Neuronal stem cell (in vitro differentiated cells): Measurements from ENCODE around the gene NXPE2.

ENCODE experiments used
- DNase-seq: peaks from one replicate; pipeline ENCODE4 v3.0.0-alpha.2; 2013; ENCODE audit warnings: low spot score
- H2AFZ ChIP-seq: one replicate; pipeline ENCODE4 v1.6.1; 2013; ENCODE audit warnings: mild to moderate bottlenecking, low read length, inconsistent platforms
- H2AK5ac ChIP-seq: 2 replicates; pipeline ENCODE4 v1.6.1; 2013; ENCODE audit warnings: low read depth, mild to moderate bottlenecking, inconsistent platforms, low read length, moderate library complexity, mixed read lengths
- H2BK120ac ChIP-seq: 2 replicates; pipeline ENCODE4 v1.6.1; 2013; ENCODE audit warnings: low read depth, mild to moderate bottlenecking, inconsistent platforms, low read length, moderate library complexity, mixed read lengths
- H2BK12ac ChIP-seq: one replicate; pipeline ENCODE4 v1.6.1; 2013; ENCODE audit warnings: low read length, inconsistent platforms
- H2BK15ac ChIP-seq: 2 replicates; pipeline ENCODE4 v1.6.1; 2013; ENCODE audit warnings: mild to moderate bottlenecking, low read length, inconsistent platforms, mixed read lengths
- H2BK5ac ChIP-seq: one replicate; pipeline ENCODE4 v1.6.1; 2013; ENCODE audit warnings: inconsistent platforms, mild to moderate bottlenecking, low read length, moderate library complexity
- H3K14ac ChIP-seq: one replicate; pipeline ENCODE4 v1.6.1; 2013; ENCODE audit warnings: low read length, inconsistent platforms
- H3K18ac ChIP-seq: 2 replicates; pipeline ENCODE4 v1.6.1; 2013; ENCODE audit warnings: low read length, inconsistent platforms
- H3K23ac ChIP-seq: 2 replicates; pipeline ENCODE4 v1.6.1; 2013; ENCODE audit warnings: low read depth, mild to moderate bottlenecking, mixed read lengths, low read length, inconsistent platforms; ENCODE audit not compliant: poor library complexity
- H3K27ac ChIP-seq: replicated peaks from 3 replicates; pipeline ENCODE4 v1.5.1; 2013; ENCODE audit warnings: low read length, inconsistent platforms
- H3K27me3 ChIP-seq, 3 experiments: 2 replicates each; pipeline ENCODE4 v1.6.1; 2013; ENCODE audit warnings: low read length in 3 of 3, mild to moderate bottlenecking in 2 of 3, inconsistent platforms in 1 of 3, low read depth in 1 of 3, mixed read lengths in 1 of 3, moderate library complexity in 1 of 3; ENCODE audit not compliant: control insufficient read depth in 3 of 3, insufficient read depth in 3 of 3
- H3K36me3 ChIP-seq, 2 donors: replicated peaks in 1 of 2; 2 replicates each; pipeline ENCODE4 v1.6.1; 2013; ENCODE audit warnings: low read length in 2 of 2; ENCODE audit not compliant: control insufficient read depth in 2 of 2, insufficient read depth in 2 of 2
- H3K4ac ChIP-seq: 2 replicates; pipeline ENCODE4 v1.6.1; 2013; ENCODE audit warnings: inconsistent platforms, mild to moderate bottlenecking, low read length, moderate library complexity
- H3K4me1 ChIP-seq, 2 donors: 1 replicate in 1 of 2; 2 replicates in 1 of 2; pipeline ENCODE4 v1.6.1; 2013; ENCODE audit warnings: low read length in 2 of 2, low read depth in 1 of 2; ENCODE audit not compliant: control insufficient read depth in 2 of 2, insufficient read depth in 1 of 2
- H3K4me2 ChIP-seq: one replicate; pipeline ENCODE4 v1.6.1; 2013; ENCODE audit warnings: mild to moderate bottlenecking, low read length, inconsistent platforms; ENCODE audit not compliant: insufficient read depth, poor library complexity, severe bottlenecking
- H3K4me3 ChIP-seq, 2 donors: 2 replicates each; pipeline ENCODE4 v1.5.1; 2013; ENCODE audit warnings: low read length in 2 of 2, mild to moderate bottlenecking in 2 of 2, inconsistent platforms in 1 of 2, moderate library complexity in 1 of 2
- H3K79me1 ChIP-seq: one replicate; pipeline ENCODE4 v1.6.1; 2013; ENCODE audit warnings: low read depth, mild to moderate bottlenecking, inconsistent platforms, low read length, moderate library complexity
- H3K9ac ChIP-seq: one replicate; pipeline ENCODE4 v1.6.1; 2013; ENCODE audit warnings: mild to moderate bottlenecking, low read depth, low read length, inconsistent platforms; ENCODE audit not compliant: poor library complexity
- H3K9me3 ChIP-seq, 2 donors: replicated peaks in 1 of 2; 2 replicates each; pipeline versions ENCODE3 to v1.6.1; 2013; ENCODE audit warnings: low read length in 2 of 2, mild to moderate bottlenecking in 2 of 2, inconsistent platforms in 1 of 2, low read depth in 1 of 2, mixed read lengths in 1 of 2, moderate library complexity in 1 of 2; ENCODE audit not compliant: control insufficient read depth in 2 of 2, insufficient read depth in 1 of 2
- H4K8ac ChIP-seq: one replicate; pipeline ENCODE4 v1.6.1; 2013; ENCODE audit warnings: low read depth, mild to moderate bottlenecking, inconsistent platforms, low read length, moderate library complexity
- H4K91ac ChIP-seq: one replicate; pipeline ENCODE4 v1.6.1; 2013; ENCODE audit warnings: low read length, low read depth, mild to moderate bottlenecking, inconsistent platforms; ENCODE audit not compliant: poor library complexity
- WGBS, 2 donors: extraction: QIAGEN DNeasy Blood & Tissue Kit; methylation state at CpG; one replicate each; pipeline ENCODE4 v1.1.7; 2013; ENCODE audit warnings: missing lambda C conversion rate in 2 of 2, mixed read lengths in 1 of 2; ENCODE audit not compliant: insufficient read length in 2 of 2, insufficient replicate concordance in 1 of 2; ENCODE audit errors: extremely low coverage in 2 of 2; 5-methylcytosine and 5-hydroxymethylcytosine counted together

The NXPE2 gene

DNA sequence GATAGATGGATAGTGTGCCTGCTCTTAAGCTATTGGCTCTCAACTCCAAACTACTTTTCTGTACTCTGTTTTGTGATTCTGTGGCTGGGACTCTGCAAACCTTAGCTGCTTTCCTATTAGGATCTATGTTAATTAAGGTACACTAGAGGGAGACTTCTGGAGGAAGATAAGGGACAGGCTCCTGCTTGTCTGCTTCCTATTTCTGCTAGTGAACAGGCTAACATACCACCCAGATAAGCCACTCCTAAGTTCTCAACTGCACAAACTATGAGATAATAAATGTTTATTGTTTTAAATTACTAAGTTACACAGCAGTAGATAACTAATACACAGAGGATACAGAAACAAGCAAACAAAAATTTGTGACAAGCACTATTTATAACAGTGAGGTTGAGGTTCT, 10.2 kb upstream of the NXPE2 start:
- Histone ChIP-seq H2BK12ac (no peak overlapping the region), H3K4ac (no peak overlapping the region), H3K9ac (no peak overlapping the region), H3K36me3 (no peaks in the 10 kb centered on the region), H2BK15ac (no peak overlapping the region), H3K4me1 (no peaks in the 10 kb centered on the region), H3K23ac (no peak overlapping the region), H3K14ac (no peak overlapping the region), H2BK120ac (no peak overlapping the region), H2AK5ac (no peak overlapping the region), H2BK5ac (no peak overlapping the region), H3K4me3 (no peak overlapping the region), H3K18ac (no peak overlapping the region), H3K9me3 (no peaks in the 10 kb centered on the region), H2AFZ (no peak overlapping the region), H3K27me3 (peaks cover 0 to 2% (median 0%) of the 10 kb centered on the region in 3 experiments), H4K91ac (no peak overlapping the region), H3K4me2 (no peak overlapping the region), H3K79me1 (no peaks in the 10 kb centered on the region), H3K27ac (no peak overlapping the region), H4K8ac (no peak overlapping the region)
- DNase-seq, result no peak

DNA sequence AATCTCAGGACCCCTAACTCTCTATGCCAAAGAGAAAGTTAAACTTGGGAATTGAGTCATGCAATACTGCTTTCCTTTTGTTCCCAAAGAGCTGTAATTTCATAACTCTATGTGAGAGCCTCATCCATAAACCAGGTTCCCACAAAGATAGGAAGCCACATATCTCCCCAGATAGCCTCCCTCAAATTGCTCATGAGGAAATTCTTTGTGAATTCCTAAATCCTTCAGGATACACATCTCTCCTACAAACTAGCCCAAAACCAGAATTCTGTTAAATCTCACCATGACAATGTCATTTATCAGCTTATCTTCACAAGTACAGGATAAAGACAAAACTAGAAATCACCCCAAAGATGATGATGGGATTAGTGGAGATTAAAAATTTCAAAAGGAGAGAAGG, 4.7 kb upstream of the NXPE2 start:
- Histone ChIP-seq H4K8ac (no peak overlapping the region), H3K27ac (no peak overlapping the region), H4K91ac (no peak overlapping the region), H3K18ac (no peak overlapping the region), H3K4me1 (no peaks in the 10 kb centered on the region), H3K4me3 (no peak overlapping the region), H3K23ac (no peak overlapping the region), H2BK5ac (no peak overlapping the region), H3K9ac (no peak overlapping the region), H3K79me1 (no peaks in the 10 kb centered on the region), H3K4ac (no peak overlapping the region), H3K4me2 (no peak overlapping the region), H2BK12ac (no peak overlapping the region), H3K27me3 (no peaks in the 10 kb centered on the region), H3K36me3 (no peaks in the 10 kb centered on the region), H3K9me3 (no peaks in the 10 kb centered on the region), H2BK120ac (no peak overlapping the region), H2AK5ac (no peak overlapping the region), H3K14ac (no peak overlapping the region), H2BK15ac (no peak overlapping the region), H2AFZ (no peak overlapping the region)
- no peak for DNase-seq

DNA sequence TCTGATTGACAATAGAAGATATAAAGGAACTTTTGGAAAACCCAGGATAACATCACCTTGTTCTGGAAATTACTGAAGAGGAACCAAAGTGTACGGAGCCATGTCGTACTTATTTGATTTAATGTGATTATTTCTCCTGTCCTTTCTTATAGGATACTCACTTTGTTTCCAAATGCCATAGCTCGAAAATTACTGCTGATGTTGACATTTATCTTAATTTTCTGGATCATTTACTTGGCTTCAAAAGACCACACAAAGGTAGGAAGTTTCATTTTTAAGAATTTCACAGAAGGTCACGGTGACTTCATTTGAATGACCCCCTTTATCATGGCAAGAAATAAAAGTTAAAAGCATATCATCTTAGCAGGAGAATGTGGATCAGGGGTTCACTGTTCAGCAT, 1.2 kb downstream of the NXPE2 start:
- Histone ChIP-seq H3K27me3 (no peaks in the 10 kb centered on the region), H2BK15ac (no peak overlapping the region), H3K4me2 (no peak overlapping the region), H2BK5ac (no peak overlapping the region), H3K4ac (no peak overlapping the region), H3K79me1 (no peaks in the 10 kb centered on the region), H3K23ac (no peak overlapping the region), H3K27ac (no peak overlapping the region), H4K8ac (no peak overlapping the region), H2AFZ (no peak overlapping the region), H4K91ac (no peak overlapping the region), H3K18ac (no peak overlapping the region), H3K9me3 (peaks cover 0 to 6% of the 10 kb centered on the region in 2 donors), H2BK120ac (no peak overlapping the region), H3K9ac (no peak overlapping the region), H3K14ac (no peak overlapping the region), H3K4me1 (no peaks in the 10 kb centered on the region), H3K36me3 (no peaks in the 10 kb centered on the region), H2BK12ac (no peak overlapping the region), H2AK5ac (no peak overlapping the region), H3K4me3 (no peak overlapping the region)
- DNase-seq, result no peak
- no CpG with 5 or more reads among the region's 4 CpGs for WGBS, 2 donors

DNA sequence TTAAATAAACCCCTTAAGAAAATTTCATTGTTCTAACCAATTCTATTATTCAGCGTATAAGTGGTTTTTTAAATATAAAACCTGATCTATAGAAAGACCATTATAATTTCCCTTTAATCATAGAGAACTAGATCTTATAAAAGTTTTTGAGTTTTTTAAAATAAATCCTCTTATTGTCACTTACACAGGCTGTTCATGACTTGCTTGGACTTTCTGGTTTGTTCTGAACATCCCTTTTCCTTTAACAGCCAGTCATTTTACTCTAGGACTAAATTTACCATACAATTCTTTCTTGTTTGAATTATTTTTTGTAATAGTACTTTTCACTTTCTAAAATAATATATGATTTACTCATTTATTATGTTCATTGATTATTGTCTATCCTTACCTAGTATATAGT, 4.7 kb downstream of the NXPE2 start:
- Histone ChIP-seq H3K79me1 (no peaks in the 10 kb centered on the region), H2BK15ac (no peak overlapping the region), H3K4me2 (no peak overlapping the region), H3K4me3 (no peak overlapping the region), H3K9me3 (peaks cover 0 to 6% of the 10 kb centered on the region in 2 donors), H3K18ac (no peak overlapping the region), H3K4me1 (no peaks in the 10 kb centered on the region), H3K36me3 (no peaks in the 10 kb centered on the region), H3K27ac (no peak overlapping the region), H2BK120ac (no peak overlapping the region), H2BK12ac (no peak overlapping the region), H3K14ac (no peak overlapping the region), H2AFZ (no peak overlapping the region), H4K8ac (no peak overlapping the region), H2AK5ac (no peak overlapping the region), H3K4ac (no peak overlapping the region), H3K9ac (no peak overlapping the region), H4K91ac (no peak overlapping the region), H2BK5ac (no peak overlapping the region), H3K27me3 (no peaks in the 10 kb centered on the region), H3K23ac (no peak overlapping the region)
- WGBS, 2 donors, result no CpG with 5 or more reads among the region's 1 CpG
- DNase-seq, result no peak
